BLaER1 treated with 17β-estradiol and CSF1 and Interleukin-3, amounts not matched to agents 10 nM and 100 nM (cell line): Measurements from ENCODE around the gene OR5AS1.
"Not testable (repeated sequence)": the region's sequence is repeated elsewhere in the genome, so short reads cannot be mapped to it uniquely, and the experiment has no call there.

Experiments
- H3K27ac ChIP-seq, 11 experiments: shearing (Covaris generic); formaldehyde crosslinking; 2 replicates each; pipeline ENCODE4 v1.8.1; 2022
- H3K27me3 ChIP-seq, 11 experiments: shearing (Covaris generic); formaldehyde crosslinking; 2 replicates each; pipeline ENCODE4 v1.8.1; 2022
- H3K36me3 ChIP-seq, 11 experiments: shearing (Covaris generic); formaldehyde crosslinking; 2 replicates each; pipeline ENCODE4 v1.8.1; 2022
- H3K4me1 ChIP-seq, 10 experiments: shearing (Covaris generic); formaldehyde crosslinking; 2 replicates each; pipeline ENCODE4 v1.8.1; 2022
- H3K4me2 ChIP-seq, 11 experiments: shearing (Covaris generic); formaldehyde crosslinking; 2 replicates each; pipeline ENCODE4 v1.8.1; 2022
- H3K4me3 ChIP-seq, 10 experiments: shearing (Covaris generic); formaldehyde crosslinking; 2 replicates each; pipeline ENCODE4 v1.8.1; 2022
- H3K9ac ChIP-seq, 11 experiments: shearing (Covaris generic); formaldehyde crosslinking; 2 replicates each; pipeline ENCODE4 v1.8.1; 2022
- H3K9me3 ChIP-seq, 11 experiments: shearing (Covaris generic); formaldehyde crosslinking; replicated peaks in 1 of 11; 2 replicates each; pipeline ENCODE4 v1.8.1; 2022
- H4K20me1 ChIP-seq, 11 experiments: shearing (Covaris generic); formaldehyde crosslinking; 2 replicates each; pipeline ENCODE4 v1.8.1; 2022
- Cebpa-rat ChIP-seq, 11 experiments: shearing (Covaris generic); IDR thresholded peaks; 2 replicates each; pipeline ENCODE4 v1.8.1; 2022

Gene OR5AS1

DNA sequence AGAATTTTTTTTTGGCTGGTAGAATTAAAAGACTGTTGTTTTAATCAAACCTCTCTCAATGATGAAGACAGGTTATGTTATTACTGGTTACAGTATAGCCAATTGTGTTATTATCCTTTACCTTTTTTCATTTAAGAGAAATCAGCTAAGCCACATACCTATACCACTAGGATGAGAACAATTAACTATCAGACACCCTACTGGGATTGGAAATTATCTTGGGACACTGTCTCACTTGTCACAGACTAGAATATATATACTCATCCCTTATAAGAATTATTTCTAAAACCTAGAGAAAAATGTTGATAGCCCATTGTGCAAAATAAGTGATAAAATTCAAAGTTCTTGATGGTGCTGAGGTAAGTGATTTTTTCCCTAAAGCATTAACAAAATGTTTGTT lies at the start of gene OR5AS1:
Gene OR5AS1 (plus strand): TSS at position 301 of the 400 bp plus-strand sequence. CDS start 2,765 bp downstream, outside the sequence.
- Histone ChIP-seq H3K27ac (no peak within 1 kb of the TSS), H3K9me3 (no peaks in the 10 kb centered on the region), H3K4me3 (no peak within 1 kb of the TSS), H3K27me3 (no peaks in the 10 kb centered on the region), H3K4me2 (no peak within 1 kb of the TSS), H3K9ac (no peak within 1 kb of the TSS), H4K20me1 (no peaks in the 10 kb centered on the region), H3K36me3 (no peaks in the 10 kb centered on the region), H3K4me1 (no peaks in the 10 kb centered on the region)
- TF ChIP-seq Cebpa-rat (IDR thresholded peaks at IDR 0.05) = no peak

- H3K4me1 ChIP-seq = no peaks in the 10 kb centered on the region
- H3K9ac ChIP-seq = no peak within 1 kb of the TSS
- H4K20me1 ChIP-seq = no peaks in the 10 kb centered on the region
- H3K27ac ChIP-seq = no peak within 1 kb of the TSS
- peaks cover 0 to 6% (median 0%) of the 10 kb centered on the region in 11 experiments; a peak in 1 of 22 replicates for H3K9me3 ChIP-seq
- H3K4me2 ChIP-seq = no peak within 1 kb of the TSS
- TF ChIP-seq Cebpa-rat (IDR thresholded peaks at IDR 0.05) = no peak
- no peak within 1 kb of the TSS for H3K4me3 ChIP-seq
- H3K27me3 ChIP-seq = no peaks in the 10 kb centered on the region
- H3K36me3 ChIP-seq = no peaks in the 10 kb centered on the region
These were observed 32.9 kb upstream of the OR5AS1 start, which contains the start of gene OR5F1 for GRCh38 chr11:55994525-55994924. TSS of gene OR5F1 (minus strand) at chr11:55994625. CDS start at chr11:55994625, 0 bp downstream.

DNA sequence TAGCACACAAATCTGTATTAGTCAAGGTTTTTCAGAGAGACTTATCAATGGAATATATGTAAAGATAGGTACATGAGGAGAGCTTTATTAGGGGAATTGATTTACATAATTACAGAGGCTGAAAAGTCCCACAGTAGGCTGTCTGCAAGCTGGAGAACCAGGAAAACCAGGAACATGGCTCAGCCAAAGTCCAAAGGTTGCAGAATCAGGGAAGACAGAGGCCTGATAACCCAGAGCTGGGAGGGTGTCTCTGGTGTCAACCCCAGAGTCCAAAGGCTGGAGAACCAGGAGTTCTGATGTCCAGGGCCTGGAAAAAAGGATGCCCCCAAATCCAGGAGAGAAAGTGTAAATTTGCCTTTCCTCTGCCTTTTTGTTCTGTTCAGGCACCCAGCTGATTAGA lies 16.7 kb upstream of the OR5AS1 start:
- H3K4me3 ChIP-seq = no peak overlapping the region
- H3K27ac ChIP-seq = no peak overlapping the region
- no peaks in the 10 kb centered on the region for H3K4me1 ChIP-seq
- no peaks in the 10 kb centered on the region for H3K27me3 ChIP-seq
- H3K9me3 ChIP-seq = peaks cover 0 to 4% (median 0%) of the 10 kb centered on the region in 11 experiments; a peak in 2 of 22 replicates
- no peaks in the 10 kb centered on the region for H3K36me3 ChIP-seq
- no peaks in the 10 kb centered on the region for H4K20me1 ChIP-seq
- H3K9ac ChIP-seq = no peak overlapping the region
- H3K4me2 ChIP-seq = no peak overlapping the region
- no peak for TF ChIP-seq Cebpa-rat (IDR thresholded peaks at IDR 0.05)

DNA sequence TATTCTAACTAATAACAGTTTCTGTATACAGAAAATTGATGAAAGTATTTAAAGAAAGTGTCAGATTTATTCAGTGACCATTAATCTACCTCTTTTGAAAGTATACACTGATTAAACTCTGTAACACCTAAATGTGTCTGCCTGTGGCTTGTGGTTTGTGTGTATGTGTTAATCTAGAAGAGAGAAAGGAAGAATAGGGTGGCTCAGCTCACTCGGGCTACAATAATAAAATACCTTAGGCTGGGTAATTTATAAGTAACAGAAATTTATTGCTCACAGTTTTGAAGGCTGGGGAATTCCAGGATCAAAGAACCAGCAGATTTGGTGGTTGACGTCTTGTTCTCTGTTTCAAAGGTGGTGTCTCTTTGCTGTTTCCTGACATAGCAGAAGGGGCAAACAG lies 13.6 kb upstream of the OR5AS1 start:
- no peak overlapping the region for H3K4me2 ChIP-seq

GRCh38 chr11:56045538-56045937 lies 18.1 kb downstream of the OR5AS1 start:
- Histone ChIP-seq H3K9ac (no peak overlapping the region), H3K4me1 (no peaks in the 10 kb centered on the region), H3K9me3 (0 out of 22 replicates have a peak, but pooled peaks cover 0 to 3% (median 0%) of the 10 kb centered on the region in 11 experiments), H3K27ac (no peak overlapping the region), H3K27me3 (no peaks in the 10 kb centered on the region), H3K4me3 (no peak overlapping the region), H3K36me3 (no peaks in the 10 kb centered on the region), H4K20me1 (no peaks in the 10 kb centered on the region), H3K4me2 (no peak overlapping the region)
- TF ChIP-seq Cebpa-rat (IDR thresholded peaks at IDR 0.05) = no peak

More for the DNA sequence above, 13.6 kb upstream of the OR5AS1 start:
- H3K27me3 ChIP-seq = no peaks in the 10 kb centered on the region
- H3K9ac ChIP-seq = no peak overlapping the region
- H3K4me3 ChIP-seq = no peak overlapping the region
- H3K27ac ChIP-seq = no peak overlapping the region
- H4K20me1 ChIP-seq = no peaks in the 10 kb centered on the region
- H3K9me3 ChIP-seq = peaks cover 0 to 4% (median 0%) of the 10 kb centered on the region in 11 experiments; a peak in 2 of 22 replicates
- H3K4me1 ChIP-seq = no peaks in the 10 kb centered on the region
- no peak for TF ChIP-seq Cebpa-rat (IDR thresholded peaks at IDR 0.05)
- no peaks in the 10 kb centered on the region for H3K36me3 ChIP-seq

- Histone ChIP-seq H3K4me3 (no peak overlapping the region), H4K20me1 (no peaks in the 10 kb centered on the region), H3K27me3 (no peaks in the 10 kb centered on the region), H3K4me1 (no peaks in the 10 kb centered on the region), H3K27ac (no peak overlapping the region), H3K9ac (no peak overlapping the region), H3K36me3 (no peaks in the 10 kb centered on the region), H3K9me3 (0 out of 22 replicates have a peak, but pooled peaks cover 0 to 3% (median 0%) of the 10 kb centered on the region in 11 experiments), H3K4me2 (no peak overlapping the region)
- no peak for TF ChIP-seq Cebpa-rat (IDR thresholded peaks at IDR 0.05)
These were observed 21.0 kb downstream of the OR5AS1 start for GRCh38 chr11:56048480-56048879.

DNA sequence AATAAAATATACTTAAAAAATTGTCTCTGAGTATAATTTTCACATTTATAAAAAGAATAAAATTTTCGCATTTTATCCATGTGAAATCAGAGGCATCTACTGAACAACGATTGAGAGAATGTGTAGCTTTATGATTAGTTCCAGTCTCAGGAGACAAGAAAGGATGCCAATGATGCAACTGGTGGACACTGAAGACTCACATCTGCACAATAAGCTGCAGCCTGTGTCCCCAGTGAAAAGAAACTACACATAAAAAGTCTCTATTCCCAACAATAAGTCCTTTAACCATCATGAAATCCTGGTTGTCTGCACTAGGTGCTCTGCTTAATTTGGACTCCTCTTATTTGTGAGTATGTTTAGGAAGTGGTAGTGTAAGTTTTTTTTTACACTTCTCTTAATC lies 22.0 kb downstream of the OR5AS1 start:
- Histone ChIP-seq H4K20me1 (no peaks in the 10 kb centered on the region), H3K4me1 (no peaks in the 10 kb centered on the region), H3K4me3 (no peak overlapping the region), H3K9ac (no peak overlapping the region), H3K27me3 (no peaks in the 10 kb centered on the region), H3K27ac (no peak overlapping the region), H3K36me3 (no peaks in the 10 kb centered on the region), H3K4me2 (no peak overlapping the region), H3K9me3 (no peaks in the 10 kb centered on the region)
- TF ChIP-seq Cebpa-rat (IDR thresholded peaks at IDR 0.05) = no peak

DNA sequence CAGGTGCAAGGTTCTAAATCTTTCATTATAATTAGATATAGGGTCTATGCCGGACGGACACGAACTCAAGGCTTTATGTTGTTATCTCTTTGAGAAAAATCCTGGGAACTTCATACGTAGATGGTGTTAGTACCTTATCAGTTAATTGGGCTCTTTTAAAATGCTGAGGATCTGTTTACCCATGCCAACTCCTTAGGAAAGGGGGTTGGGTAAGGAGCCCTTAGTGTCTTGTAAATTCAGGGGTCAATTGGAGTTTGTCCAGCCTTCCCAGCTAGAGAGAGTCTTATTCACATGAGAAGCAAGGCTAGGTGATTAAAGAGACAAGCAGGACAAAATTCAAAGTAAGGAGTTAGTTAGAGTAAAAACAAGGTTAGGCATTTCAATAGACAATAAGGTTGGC lies 28.9 kb downstream of the OR5AS1 start:
- H3K27ac ChIP-seq, H3K36me3 ChIP-seq, H3K4me3 ChIP-seq, H3K27me3 ChIP-seq, H4K20me1 ChIP-seq, H3K9me3 ChIP-seq, H3K9ac ChIP-seq, H3K4me1 ChIP-seq, H3K4me2 ChIP-seq: not testable (repeated sequence)

- H4K20me1 ChIP-seq, H3K36me3 ChIP-seq, H3K27me3 ChIP-seq, H3K27ac ChIP-seq, H3K9ac ChIP-seq, H3K4me3 ChIP-seq, H3K4me1 ChIP-seq, H3K4me2 ChIP-seq, H3K9me3 ChIP-seq: not testable (repeated sequence)
These were observed 30.3 kb downstream of the OR5AS1 start for GRCh38 chr11:56057661-56058237.

GRCh38 chr11:56058260-56058780 lies 30.9 kb downstream of the OR5AS1 start:
- not testable (repeated sequence) for H4K20me1 ChIP-seq, H3K9me3 ChIP-seq, H3K27ac ChIP-seq, H3K27me3 ChIP-seq, H3K36me3 ChIP-seq, H3K4me2 ChIP-seq, H3K4me3 ChIP-seq, H3K4me1 ChIP-seq, H3K9ac ChIP-seq
